K562 (cell line): ENCODE results near the gene TMCO4.

Experiments
- EHMT2 ChIP-seq: fragments of 450-650 bp; IDR thresholded peaks from 2 replicates; pipeline ENCODE4 v1.6.1; 2018; ENCODE audit warnings: antibody characterized with exemption
- MYC ChIP-seq, 2 experiments: fragments of 250-450 bp in 1 of 2; sonication (Bioruptor Pico) in 1 of 2; IDR thresholded peaks; 2 replicates each; pipeline versions ENCODE4 v1.5.1 to v1.6.1; 2012 to 2021; ENCODE audit warnings: low read depth in 2 of 2, borderline replicate concordance in 1 of 2, improper control_type of control experiment in 1 of 2, low read length in 1 of 2, mild to moderate bottlenecking in 1 of 2, moderate library complexity in 1 of 2
- PHF8 ChIP-seq: fragments of 200-600 bp; sonication (generic); IDR thresholded peaks from 2 replicates; pipeline ENCODE4 v1.6.1; 2012; ENCODE audit warnings: mixed run types, mild to moderate bottlenecking, inconsistent platforms, low read length, moderate library complexity, borderline replicate concordance
- POLR2A ChIP-seq: fragments of 450-650 bp; conservative IDR thresholded peaks from 2 replicates; pipeline ENCODE4 v1.6.1; 2016
- POLR2AphosphoS5 ChIP-seq: IDR thresholded peaks from 2 replicates; pipeline ENCODE4 v1.6.1; 2011; ENCODE audit warnings: mild to moderate bottlenecking, low read depth, low read length, moderate library complexity; ENCODE audit not compliant: control insufficient read depth, insufficient read depth
- POU5F1 ChIP-seq: fragments of 150-350 bp; IDR thresholded peaks from 2 replicates; pipeline ENCODE4 v1.6.1; 2014; ENCODE audit warnings: borderline replicate concordance, low read length, low read depth, mild to moderate bottlenecking; ENCODE audit not compliant: partially characterized antibody
- RFX5 ChIP-seq: IDR thresholded peaks from 2 replicates; pipeline ENCODE4 v1.6.1; 2011; ENCODE audit warnings: low read depth, mild to moderate bottlenecking, improper control_type of control experiment, low read length
- SIX5 ChIP-seq, 2 experiments: IDR thresholded peaks; 2 replicates each; pipeline ENCODE4 v1.6.1; 2011; ENCODE audit warnings: low read length in 2 of 2, borderline replicate concordance in 1 of 2, low read depth in 1 of 2, mild to moderate bottlenecking in 1 of 2, moderate library complexity in 1 of 2; ENCODE audit not compliant: insufficient read depth in 1 of 2
- SNRNP70 ChIP-seq: fragments of 200-400 bp; formaldehyde crosslinking; optimal IDR thresholded peaks from 2 replicates; pipeline ENCODE3; 2017; ENCODE audit warnings: low read depth, low read length
- SREBF2 ChIP-seq: sonication (generic); formaldehyde crosslinking; IDR thresholded peaks from 2 replicates; pipeline ENCODE4 v1.4.0; 2020; ENCODE audit warnings: mild to moderate bottlenecking, missing genetic modification reagents
- ZSCAN29 ChIP-seq: fragments of 450-650 bp; IDR thresholded peaks from 2 replicates; pipeline ENCODE4 v1.6.1; 2017

DNA sequence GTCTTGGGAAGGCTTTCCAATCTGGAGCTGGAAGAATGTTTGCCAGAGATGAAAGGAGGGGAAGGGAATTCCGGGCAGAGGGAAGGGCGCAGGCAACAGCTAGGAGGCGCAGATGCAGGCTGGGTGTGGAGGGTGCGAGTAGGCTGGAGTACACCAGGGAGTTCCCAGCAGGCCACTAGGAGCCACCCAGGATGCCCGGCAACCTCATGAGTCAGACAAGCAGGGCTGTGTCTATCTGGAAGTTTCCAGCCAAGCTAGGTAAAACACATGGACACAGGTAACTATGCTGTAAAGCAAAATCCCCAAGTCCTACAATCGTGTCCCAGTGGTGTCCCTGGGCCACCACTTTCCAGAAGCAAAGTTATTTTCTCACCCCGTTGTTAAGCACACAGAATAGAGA lies 156.6 kb downstream of the TMCO4 start:
- TF ChIP-seq MYC (IDR thresholded peaks at IDR 0.05; ENCODE audit: low read depth, low read length) (no peak), MYC (CRISPR knock-in tag; IDR thresholded peaks at IDR 0.05; ENCODE audit: borderline replicate concordance, low read depth) (no peak), POLR2A (no peak), POLR2AphosphoS5 (no peak), SREBF2 (CRISPR knock-in tag) (no peak), SIX5 (IDR thresholded peaks at IDR 0.05; ENCODE audit: borderline replicate concordance in 1 of 2, insufficient read depth in 1 of 2, low read depth in 1 of 2, low read length in 2 of 2) (no peak), RFX5 (no peak), SNRNP70 (no peak), EHMT2 (no peak), ZSCAN29 (no peak), PHF8 (no peak), POU5F1 (no peak)
